Measurements from ENCODE around the gene ACADVL. TPM values are rescaled to one million over a fixed set of nuclear protein-coding genes. Genes with fewer than 3 reads are reported as not detected.

ACADVL gene
- total RNA-seq, 1 experiment from 2014 or later: 305 TPM

- in situ Hi-C loops (cut with HindIII; ENCODE audit: low pct_unique_long_range_greater_than_20kb, low sequenced_read_pairs) (no loop called here), intact Hi-C loops (cut with micrococcal nuclease; ENCODE audit: unreplicated experiment) (no loop called here)
- ChIA-PET POLR2A (no interaction called here), CTCF (no interaction called here)
- no TSS peak for BruUV-seq (replicated peaks)
- no peak for DNase-seq (ENCODE audit: low read depth, low spot score)
- no peaks in the 10 kb centered on the region for H3K27me3 ChIP-seq (ENCODE audit: control insufficient read depth, insufficient read depth, low read length)
- H3K4me1 ChIP-seq (ENCODE audit: control insufficient read depth, insufficient read depth, low read length): peaks cover 4% of the 10 kb centered on the region
- H3K27ac ChIP-seq (ENCODE audit: low read length): no peak overlapping the region
- no peaks in the 10 kb centered on the region for H3K9me3 ChIP-seq (ENCODE audit: control insufficient read depth, insufficient read depth, low read depth, low read length)
- no peak overlapping the region for H3K4me3 ChIP-seq (ENCODE audit: low read depth in 2 of 2, low read length in 2 of 2)
- H3K36me3 ChIP-seq (ENCODE audit: control insufficient read depth, insufficient read depth, low read length): peaks cover 1% of the 10 kb centered on the region
- TF ChIP-seq CTCF (IDR thresholded peaks at IDR 0.05): no peak
- no peak for TF ChIP-seq SIN3A (IDR thresholded peaks at IDR 0.05; ENCODE audit: borderline replicate concordance, insufficient read depth, low read depth, low read length)
- TF ChIP-seq REST (IDR thresholded peaks at IDR 0.05; ENCODE audit: insufficient read depth in 1 of 2, low read depth in 2 of 2, low read length in 1 of 2): no peak
- TF ChIP-seq TCF7L2 (IDR thresholded peaks at IDR 0.05; ENCODE audit: low read depth, low read length): no peak
- no peak for TF ChIP-seq POLR2AphosphoS5 (IDR thresholded peaks at IDR 0.05; ENCODE audit: low read depth, low read length)
- no peak for ATAC-seq
These were observed 12.4 kb upstream of the ACADVL start for GRCh38 chr17:7207120-7208001.

- TF ChIP-seq POLR2AphosphoS5 (IDR thresholded peaks at IDR 0.05; ENCODE audit: low read depth, low read length): no peak
- TF ChIP-seq CTCF (IDR thresholded peaks at IDR 0.05): no peak
- TF ChIP-seq REST (IDR thresholded peaks at IDR 0.05; ENCODE audit: insufficient read depth in 1 of 2, low read depth in 2 of 2, low read length in 1 of 2): no peak
- no peak for TF ChIP-seq TCF7L2 (IDR thresholded peaks at IDR 0.05; ENCODE audit: low read depth, low read length)
- no peak for TF ChIP-seq SIN3A (IDR thresholded peaks at IDR 0.05; ENCODE audit: borderline replicate concordance, insufficient read depth, low read depth, low read length)
- Histone ChIP-seq H3K4me3 (ENCODE audit: low read depth in 2 of 2, low read length in 2 of 2) (no peak overlapping the region), H3K27me3 (ENCODE audit: control insufficient read depth, insufficient read depth, low read length) (no peaks in the 10 kb centered on the region), H3K9me3 (ENCODE audit: control insufficient read depth, insufficient read depth, low read depth, low read length) (no peaks in the 10 kb centered on the region), H3K27ac (ENCODE audit: low read length) (no peak overlapping the region), H3K36me3 (ENCODE audit: control insufficient read depth, insufficient read depth, low read length) (no peaks in the 10 kb centered on the region), H3K4me1 (ENCODE audit: control insufficient read depth, insufficient read depth, low read length) (peaks cover 4% of the 10 kb centered on the region)
- ChIA-PET CTCF (no interaction called here), POLR2A (no interaction called here)
- DNase-seq (ENCODE audit: low read depth, low spot score) (no peak), ATAC-seq (no peak)
- no TSS peak for BruUV-seq (replicated peaks)
- intact Hi-C loops (cut with micrococcal nuclease; ENCODE audit: unreplicated experiment) (no loop called here), in situ Hi-C loops (cut with HindIII; ENCODE audit: low pct_unique_long_range_greater_than_20kb, low sequenced_read_pairs) (no loop called here)
These were observed 11.6 kb upstream of the ACADVL start for GRCh38 chr17:7208027-7208571.
